Fibroblast of villous mesenchyme (primary cell): ENCODE measurements around the gene RNF17. TPM values are rescaled to one million over a fixed set of nuclear protein-coding genes. Genes with fewer than 3 reads are reported as not detected.

Experiments
- DNase-seq: peaks from one replicate; pipeline ENCODE4 v3.0.0-alpha.2; 2010; ENCODE audit warnings: low read depth
- H3K4me3 ChIP-seq: 2 replicates; pipeline ENCODE4 v1.5.1; 2011; ENCODE audit warnings: low read depth, mild to moderate bottlenecking, low read length
- CTCF ChIP-seq: IDR thresholded peaks from 2 replicates; pipeline ENCODE4 v1.5.1; 2012; ENCODE audit warnings: low read depth, mild to moderate bottlenecking, low read length; ENCODE audit not compliant: insufficient read depth
- total RNA-seq: library from RNA; depleted of rRNA; stranded (reverse); fragments of >200 nt; gene quantifications from 2 replicates; pipeline ENCODE4 v1.2.3, GENCODE V29; 2012

RNF17 gene
- total RNA-seq, 1 donor, result 0.86 TPM

DNA sequence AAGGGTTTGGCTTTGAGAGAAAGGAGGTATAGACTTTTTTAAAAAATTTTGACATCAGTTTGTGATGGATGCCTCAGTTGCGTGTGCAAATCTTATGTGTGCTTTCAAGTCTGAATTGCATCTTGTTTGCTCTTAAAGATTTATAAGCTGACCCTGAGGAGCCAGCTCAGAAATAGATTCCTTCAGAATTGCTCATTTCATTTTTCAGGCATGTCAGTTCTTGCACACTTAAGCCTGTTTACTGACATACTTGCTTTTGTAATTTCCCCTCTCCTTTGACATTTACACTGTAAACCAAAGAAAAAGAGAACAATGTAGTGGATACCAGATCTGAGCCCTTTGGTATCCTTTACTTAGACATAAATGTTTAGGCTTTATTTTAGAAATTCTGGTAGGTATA is 87.6 kb downstream of the RNF17 start:
- DNase-seq, result peak; percentile 63
- no peak for TF ChIP-seq CTCF
- H3K4me3 ChIP-seq, result no peak overlapping the region

DNA sequence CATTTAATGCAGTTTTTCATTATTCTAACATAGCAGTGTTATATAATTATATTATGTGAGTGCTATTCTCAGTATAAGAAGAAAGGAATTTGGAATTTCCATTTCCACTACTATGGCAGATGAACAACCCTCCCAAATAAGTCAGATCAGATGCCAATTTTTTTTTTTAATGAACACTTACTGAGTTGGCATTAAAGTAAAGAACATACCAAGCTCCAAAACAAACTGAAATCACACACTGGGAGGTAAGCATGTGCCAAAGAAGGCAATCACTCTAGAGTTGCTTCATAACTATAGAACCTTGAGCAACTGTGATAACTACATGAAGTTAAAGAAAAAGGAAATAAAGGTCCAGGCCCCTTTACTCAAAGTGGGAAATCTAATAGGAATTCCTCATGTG is 90.3 kb downstream of the RNF17 start:
- TF ChIP-seq CTCF, result no peak
- no peak for DNase-seq
- H3K4me3 ChIP-seq, result no peak overlapping the region

- no peak for TF ChIP-seq CTCF
- no peak for DNase-seq
- H3K4me3 ChIP-seq, result no peak overlapping the region
Measured at GRCh38 chr13:24858953-24859352, 95.0 kb downstream of the RNF17 start.

DNA sequence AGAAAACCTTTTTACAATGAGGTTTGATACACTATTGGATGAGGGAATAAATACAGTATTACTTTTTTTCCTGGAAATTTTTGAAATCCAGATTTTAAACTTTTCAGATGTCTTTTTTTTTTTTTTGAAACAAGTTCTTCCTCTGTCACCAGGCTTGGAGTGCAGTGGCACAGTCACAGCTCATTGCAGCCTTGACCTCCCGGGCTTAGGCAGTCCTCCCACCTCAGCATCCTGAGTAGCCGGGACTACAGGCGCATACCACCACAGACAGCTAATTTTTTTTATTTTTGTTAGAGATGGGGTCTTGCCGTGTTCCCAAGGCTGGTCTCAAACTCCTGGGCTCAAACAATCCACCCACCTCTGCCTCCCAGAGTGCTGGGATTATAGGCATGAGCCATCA is 96.8 kb downstream of the RNF17 start:
- TF ChIP-seq CTCF, result no peak
- no peak overlapping the region for H3K4me3 ChIP-seq
- no peak for DNase-seq

- TF ChIP-seq CTCF, result no peak
- no peak overlapping the region for H3K4me3 ChIP-seq
- DNase-seq, result no peak
Measured at GRCh38 chr13:24861617-24862362, 97.8 kb downstream of the RNF17 start.

DNA sequence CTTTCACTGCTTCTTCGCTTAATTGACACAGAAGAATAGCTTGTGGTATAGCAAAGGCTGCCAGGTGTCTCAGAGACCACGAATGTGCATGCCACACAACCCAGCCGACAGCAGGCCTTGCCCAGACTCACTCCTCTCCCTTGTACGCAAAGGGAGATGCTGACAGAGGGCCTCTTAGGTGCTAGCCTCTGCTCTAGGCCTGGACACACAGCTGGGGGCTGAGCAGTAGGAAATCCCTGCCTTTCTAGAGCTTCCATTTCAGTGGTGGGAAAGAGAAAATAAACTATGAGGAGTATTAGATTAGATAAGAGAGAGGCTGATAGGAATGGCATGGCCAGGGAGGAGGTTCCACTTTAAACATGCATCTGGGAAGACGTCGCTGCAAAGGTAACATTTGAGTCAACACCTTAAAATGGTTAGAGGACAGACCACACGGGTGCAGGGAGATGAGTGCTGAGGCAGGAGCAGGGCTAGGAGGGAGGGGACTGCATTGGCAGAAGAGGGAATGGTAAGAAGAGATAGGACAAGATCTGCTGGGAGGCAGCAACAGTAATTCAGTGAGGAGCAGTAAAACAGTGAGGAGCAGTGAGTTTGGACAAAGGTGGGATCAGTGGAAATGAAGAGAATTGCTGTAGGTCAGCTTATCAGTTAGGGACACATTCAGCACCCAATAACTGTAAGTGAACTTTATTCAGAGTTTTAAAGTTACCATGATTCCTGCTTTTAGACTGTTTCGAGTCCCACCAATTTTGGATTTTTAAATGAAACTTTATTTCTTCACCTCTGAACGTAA is 100.0 kb downstream of the RNF17 start:
- TF ChIP-seq CTCF, result no peak
- H3K4me3 ChIP-seq, result no peak overlapping the region
- no peak for DNase-seq

DNA sequence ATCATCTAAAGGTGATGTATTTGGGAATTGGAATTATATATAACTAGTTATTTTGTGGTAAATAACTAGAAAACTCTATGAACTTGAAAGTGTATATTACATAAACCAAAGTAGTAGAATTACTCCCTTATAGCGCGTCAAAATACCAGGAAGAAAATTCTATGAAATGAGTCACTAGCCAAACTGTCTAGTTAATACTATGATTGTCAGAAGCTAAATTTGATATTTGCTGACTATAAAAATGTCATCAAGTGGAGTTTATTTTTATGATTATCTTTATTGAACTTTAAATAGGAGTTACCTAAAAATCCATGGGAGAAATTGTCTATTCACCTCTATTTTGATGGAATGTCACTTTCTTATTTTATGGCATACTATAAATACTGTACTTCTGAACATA is 100.6 kb downstream of the RNF17 start:
- no peak overlapping the region for H3K4me3 ChIP-seq
- no peak for DNase-seq
- no peak for TF ChIP-seq CTCF
